Stimulated activated CD4-positive, alpha-beta T cell treated with anti-CD3 and anti-CD28 coated beads, TNF-alpha, amount 100 ng/mL, for 4 hours (primary cell): ENCODE data around the gene TMTC2.

Experiments used
- DNase-seq, 3 experiments: peaks; one replicate each; pipeline ENCODE4 v3.0.0-alpha.2; 2020; ENCODE audit warnings: low read depth in 3 of 3

The TMTC2 gene

GRCh38 chr12:82953397-82953796, 266.7 kb downstream of the TMTC2 start:
- DNase-seq: no peak

- DNase-seq: no peak
Measured at GRCh38 chr12:82954064-82954463, 267.4 kb downstream of the TMTC2 start.

- no peak for DNase-seq
Measured at GRCh38 chr12:82954572-82954971, 267.9 kb downstream of the TMTC2 start.

GRCh38 chr12:82955043-82955442, 268.3 kb downstream of the TMTC2 start:
- DNase-seq: no peak

- DNase-seq: no peak
Measured at GRCh38 chr12:82958966-82959365, 272.3 kb downstream of the TMTC2 start.

- DNase-seq: no peak
Measured at GRCh38 chr12:82959821-82960220, 273.1 kb downstream of the TMTC2 start.

- no peak for DNase-seq
Measured at GRCh38 chr12:82961835-82962234, 275.1 kb downstream of the TMTC2 start.

GRCh38 chr12:82963956-82964355, 277.2 kb downstream of the TMTC2 start:
- no peak for DNase-seq

GRCh38 chr12:82964446-82964845, 277.7 kb downstream of the TMTC2 start:
- no peak for DNase-seq

- no peak for DNase-seq
Measured at GRCh38 chr12:82966001-82966559, 279.4 kb downstream of the TMTC2 start.

- DNase-seq: no peak
Measured at GRCh38 chr12:82968631-82969367, 282.1 kb downstream of the TMTC2 start.

GRCh38 chr12:82970614-82971013, 283.9 kb downstream of the TMTC2 start:
- DNase-seq: no peak

GRCh38 chr12:82971584-82971983, 284.9 kb downstream of the TMTC2 start:
- DNase-seq: no peak

GRCh38 chr12:82972624-82973023, 285.9 kb downstream of the TMTC2 start:
- DNase-seq: no peak

GRCh38 chr12:82973592-82973991, 286.9 kb downstream of the TMTC2 start:
- DNase-seq: no peak

GRCh38 chr12:82981150-82981549, 294.4 kb downstream of the TMTC2 start:
- no peak for DNase-seq

GRCh38 chr12:82994117-82994516, 307.4 kb downstream of the TMTC2 start:
- no peak for DNase-seq

GRCh38 chr12:82996168-82996812, 309.6 kb downstream of the TMTC2 start:
- DNase-seq: no peak

GRCh38 chr12:82998509-82998908, 311.8 kb downstream of the TMTC2 start:
- no peak for DNase-seq

GRCh38 chr12:83003026-83003425, 316.3 kb downstream of the TMTC2 start:
- no peak for DNase-seq

GRCh38 chr12:83005534-83006197, 319.0 kb downstream of the TMTC2 start:
- no peak for DNase-seq

GRCh38 chr12:83008703-83009102, 322.0 kb downstream of the TMTC2 start:
- no peak for DNase-seq
